Measurements from ENCODE around the gene FOXP2.
"Not testable (repeated sequence)": the region's sequence is repeated elsewhere in the genome, so short reads cannot be mapped to it uniquely, and the experiment has no call there.

Gene FOXP2

DNA sequence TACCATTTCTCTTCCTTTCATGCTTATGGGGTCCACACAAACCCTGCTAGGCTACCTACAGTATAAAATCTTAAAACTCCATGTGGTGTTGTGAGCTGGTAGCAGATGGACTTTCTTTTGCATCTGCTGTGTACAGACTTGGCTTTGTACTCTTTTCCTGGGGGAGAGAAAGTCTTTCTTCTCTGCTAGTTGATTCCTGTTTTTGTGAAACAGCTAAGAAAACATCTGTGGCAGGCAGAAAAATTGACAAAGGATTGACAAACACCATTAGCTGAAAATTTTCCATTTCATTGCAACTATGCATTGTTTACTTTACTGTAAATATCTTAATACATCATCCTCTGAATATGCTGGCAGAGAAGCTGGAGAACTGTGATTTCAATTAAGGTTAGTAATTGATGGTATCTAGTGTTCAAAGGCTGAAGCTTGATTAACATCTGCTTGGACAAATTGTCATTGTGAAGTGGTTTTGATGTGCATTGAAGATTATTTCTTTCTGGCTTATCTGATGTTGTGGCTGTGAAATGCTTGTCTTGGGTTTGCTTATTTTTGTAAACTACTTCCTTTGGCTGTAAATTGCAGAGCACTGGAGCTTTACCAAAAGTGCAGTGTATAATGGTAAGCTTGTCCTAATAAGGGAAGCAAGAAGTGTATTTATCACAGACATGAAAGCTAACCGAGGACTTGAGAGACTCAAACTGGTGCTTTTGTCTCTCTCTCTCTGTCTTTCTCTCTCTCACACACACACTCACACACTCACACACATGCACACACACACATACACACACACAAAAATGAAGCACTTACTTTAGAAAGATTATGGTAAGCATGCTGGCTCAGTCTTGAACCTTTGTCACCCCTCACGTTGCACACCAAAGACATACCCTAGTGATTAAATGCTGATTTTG is at the start of gene FOXP2:
TSS of gene FOXP2 (plus strand) at position 660 of the 908 bp plus-strand sequence. CDS start 11,697 bp downstream, outside the sequence.
- peak within 1 kb of the TSS; percentile 45 for H3K4me3 ChIP-seq (ENCODE audit: low read depth, low read length)
- no peak for DNase-seq (ENCODE audit: low read depth)

DNA sequence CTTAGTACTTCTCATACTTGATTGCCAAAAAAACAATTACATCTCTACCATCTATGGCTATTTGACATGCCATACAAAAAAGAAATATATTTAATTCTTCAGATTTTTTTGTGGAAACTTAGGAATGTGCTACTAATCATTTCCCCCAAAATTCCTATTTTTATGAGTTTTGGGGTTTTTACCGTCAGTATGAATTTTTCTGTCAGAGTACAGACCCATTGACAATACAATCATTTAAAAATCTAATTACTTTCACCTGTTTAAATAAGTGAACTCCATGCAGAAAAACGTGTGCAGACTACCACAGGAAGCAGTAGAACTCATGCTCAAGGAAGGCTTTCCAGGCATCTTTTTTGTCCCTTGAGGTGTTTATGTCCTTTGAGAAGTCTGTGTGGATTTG is 48.8 kb upstream of the FOXP2 start:
- H3K4me3 ChIP-seq (ENCODE audit: low read depth, low read length) = no peak overlapping the region
- no peak for DNase-seq (ENCODE audit: low read depth)

DNA sequence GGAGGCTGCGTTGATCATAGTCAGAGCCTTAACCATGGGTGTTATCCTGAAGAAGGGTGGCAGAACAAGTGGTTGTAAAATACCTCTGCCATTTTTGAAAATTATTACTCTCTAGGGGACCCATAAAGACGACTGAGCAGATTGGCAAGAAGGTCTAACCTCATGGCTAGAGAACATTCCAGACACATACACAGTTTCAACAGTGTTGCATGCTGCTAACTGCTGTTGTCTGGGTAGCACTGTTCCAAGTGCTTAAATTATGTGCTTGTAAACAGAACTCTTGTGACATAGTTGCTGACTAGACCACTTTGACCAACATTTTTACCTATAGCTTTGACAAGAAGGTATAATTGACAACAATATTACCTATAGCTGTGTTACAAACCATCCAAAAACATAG is 46.1 kb upstream of the FOXP2 start:
- no peak for DNase-seq (ENCODE audit: low read depth)
- H3K4me3 ChIP-seq (ENCODE audit: low read depth, low read length) = no peak overlapping the region

DNA sequence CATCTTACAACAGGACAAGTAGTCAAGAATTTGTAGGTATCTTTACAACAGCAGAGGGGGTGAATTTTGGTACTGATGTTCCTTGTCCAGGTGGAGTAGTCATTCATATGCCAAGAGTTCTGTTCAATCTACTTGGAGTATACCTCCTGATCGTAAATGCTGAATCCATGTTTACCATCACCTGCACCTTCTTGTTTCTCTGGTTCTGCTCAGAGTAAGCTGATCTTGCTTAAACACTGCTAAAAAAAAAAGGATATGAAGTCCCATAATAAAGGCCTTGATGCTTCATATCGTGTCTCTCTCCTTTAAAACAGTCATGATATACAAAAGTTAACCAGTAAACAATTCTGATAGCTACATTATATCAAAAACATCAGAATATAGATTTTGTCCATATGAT is 45.3 kb upstream of the FOXP2 start:
- no peak overlapping the region for H3K4me3 ChIP-seq (ENCODE audit: low read depth, low read length)
- no peak for DNase-seq (ENCODE audit: low read depth)

DNA sequence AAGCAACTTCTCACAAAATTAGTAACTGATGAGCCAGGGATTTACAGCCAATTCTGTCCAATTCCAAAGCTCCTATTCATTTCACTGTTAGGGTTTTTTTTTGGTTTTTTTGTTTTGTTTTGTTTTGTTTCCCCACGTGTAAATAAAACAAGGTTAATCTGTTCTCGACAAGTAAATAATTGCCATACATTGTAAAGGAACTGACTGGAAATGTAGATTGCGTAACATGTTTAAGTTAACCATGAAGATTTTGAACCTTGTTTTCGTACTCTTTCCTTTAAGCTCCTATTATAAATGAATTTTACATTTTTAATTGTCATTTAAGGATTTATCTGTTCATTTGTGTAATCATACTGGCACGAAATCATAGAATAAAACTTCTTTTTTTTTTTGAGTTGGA is 42.0 kb upstream of the FOXP2 start:
- DNase-seq (ENCODE audit: low read depth) = no peak
- no peak overlapping the region for H3K4me3 ChIP-seq (ENCODE audit: low read depth, low read length)

DNA sequence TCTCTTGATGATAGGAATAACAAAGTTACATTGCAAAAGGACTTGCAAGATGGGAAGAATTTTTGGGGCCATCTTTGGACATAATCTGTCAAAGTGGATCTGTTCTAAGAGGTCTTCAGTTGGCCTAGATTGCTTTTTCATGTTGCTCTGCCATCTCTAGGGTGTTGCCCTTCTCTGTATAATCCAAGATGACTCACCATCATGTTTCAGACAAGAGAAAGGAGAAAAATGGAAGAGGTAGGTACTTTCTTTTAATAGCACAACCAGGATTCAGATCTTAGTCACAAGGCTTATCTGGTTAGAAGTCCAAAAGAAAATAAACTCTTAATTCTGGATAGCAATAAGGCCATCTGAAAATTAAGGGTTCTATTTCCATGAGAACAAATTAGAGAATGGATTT is 38.7 kb upstream of the FOXP2 start:
- no peak overlapping the region for H3K4me3 ChIP-seq (ENCODE audit: low read depth, low read length)
- no peak for DNase-seq (ENCODE audit: low read depth)

DNA sequence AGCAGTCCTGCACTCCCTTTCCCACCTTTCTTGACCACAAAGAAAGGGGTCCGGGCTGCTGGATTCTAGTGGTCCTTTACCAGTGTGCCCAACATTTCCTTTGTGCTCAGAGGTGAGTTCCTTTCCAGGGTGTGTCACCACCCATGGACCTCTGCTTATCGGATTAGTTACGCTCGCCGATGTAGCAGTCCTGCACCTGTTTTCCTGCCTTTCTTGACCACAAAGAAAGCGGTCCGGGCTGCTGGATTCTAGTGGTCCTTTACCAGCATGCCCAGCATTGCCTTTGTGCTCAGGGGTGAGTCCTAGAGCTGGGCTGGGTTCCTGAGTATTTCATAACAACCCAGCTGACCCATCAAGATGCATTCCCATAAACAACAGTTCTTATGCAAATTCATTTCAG is 30.7 kb upstream of the FOXP2 start:
- not testable (repeated sequence) for H3K4me3 ChIP-seq (ENCODE audit: low read depth, low read length); DNase-seq (ENCODE audit: low read depth)

DNA sequence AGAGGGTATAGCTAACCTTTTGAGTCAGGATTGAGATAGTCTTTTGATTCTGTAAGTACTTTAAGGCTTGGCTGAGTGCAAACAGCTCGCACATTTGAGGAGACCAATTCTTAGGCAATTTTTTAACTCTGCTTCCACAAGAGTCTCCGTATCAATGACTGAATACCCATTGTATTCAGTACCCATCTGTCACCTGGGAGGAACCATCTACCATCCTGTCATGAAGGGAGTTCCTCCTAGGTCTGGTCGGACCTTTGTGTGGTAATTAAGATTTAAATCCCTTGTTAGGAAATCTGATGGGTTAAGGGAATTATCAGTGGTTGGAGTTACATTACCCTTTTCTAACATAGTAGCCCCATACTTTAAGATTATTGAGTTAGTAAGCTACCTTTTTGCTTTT is 30.3 kb upstream of the FOXP2 start:
- not testable (repeated sequence) for DNase-seq (ENCODE audit: low read depth); H3K4me3 ChIP-seq (ENCODE audit: low read depth, low read length)

DNA sequence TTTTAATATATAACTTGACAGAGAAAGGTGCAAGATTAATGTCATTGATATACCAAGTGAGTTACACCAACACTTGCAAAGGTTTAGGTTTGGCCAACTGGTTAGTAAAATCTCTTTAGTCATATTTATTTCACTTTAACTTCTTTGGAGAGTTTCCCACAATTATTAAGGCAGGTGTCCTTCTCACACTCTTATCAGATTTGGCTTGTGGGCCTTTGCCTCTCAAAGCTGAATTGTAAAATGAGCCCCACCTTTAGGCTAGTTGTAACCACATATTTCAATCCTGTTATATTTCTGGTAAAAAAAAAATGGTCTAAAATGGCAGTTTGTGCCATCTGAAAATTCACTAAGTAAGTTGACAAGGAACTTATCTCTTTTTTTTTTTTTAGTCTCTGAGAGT is 26.6 kb upstream of the FOXP2 start:
- no peak for DNase-seq (ENCODE audit: low read depth)
- no peak overlapping the region for H3K4me3 ChIP-seq (ENCODE audit: low read depth, low read length)

DNA sequence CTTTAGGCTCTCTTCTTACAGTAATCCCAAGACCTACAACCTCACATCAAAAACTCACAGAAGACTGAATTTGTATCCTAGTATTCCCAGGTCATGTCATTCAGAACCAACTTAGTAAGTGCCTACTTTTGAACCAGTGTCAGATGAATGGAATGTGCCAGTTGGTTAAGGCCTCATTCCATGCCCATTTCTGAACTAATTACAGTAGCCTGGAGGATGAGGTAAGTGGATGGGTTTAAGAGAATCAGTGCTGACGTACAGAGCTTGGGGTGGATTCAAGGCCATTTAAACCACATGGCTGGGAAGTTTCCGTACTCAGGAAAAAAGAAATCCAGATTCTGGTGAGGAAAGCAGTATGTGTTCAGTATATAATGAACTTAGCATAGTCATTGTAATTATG is 21.9 kb upstream of the FOXP2 start:
- no peak for DNase-seq (ENCODE audit: low read depth)

DNA sequence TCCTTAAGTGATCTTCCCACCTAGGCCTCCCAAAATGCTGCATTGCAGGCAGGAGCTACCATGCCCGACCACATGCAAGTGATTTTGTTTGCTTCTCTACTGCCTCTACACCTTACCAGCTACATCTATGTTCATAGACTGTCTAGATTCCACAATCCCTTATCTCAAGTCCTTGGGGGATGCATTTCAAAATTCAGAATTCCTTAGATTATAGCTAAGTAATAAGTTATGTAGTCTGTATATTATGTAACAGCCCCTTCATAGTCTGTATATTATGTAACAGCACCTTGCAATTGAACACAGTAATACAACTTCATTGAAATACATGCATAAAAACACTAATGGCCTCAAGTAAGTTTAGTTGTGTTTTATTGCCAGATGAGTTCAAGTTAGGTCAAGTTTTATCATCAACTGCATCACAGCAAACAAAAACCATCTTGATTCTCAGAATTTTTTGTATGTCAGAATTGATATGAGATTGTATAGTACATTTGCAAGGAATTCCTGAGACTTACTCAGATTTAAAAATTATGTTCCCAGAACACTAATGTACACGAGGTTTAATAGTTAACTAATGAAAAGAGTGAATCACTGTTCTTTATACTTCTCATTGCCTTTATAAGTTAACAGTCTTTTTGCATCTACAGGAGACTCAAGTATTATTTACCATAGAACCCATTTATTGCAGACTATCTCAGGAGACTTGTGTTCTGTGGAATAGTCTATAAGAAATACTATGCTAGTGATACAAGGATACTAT is 11.6 kb upstream of the FOXP2 start:
- no peak overlapping the region for H3K4me3 ChIP-seq (ENCODE audit: low read depth, low read length)
- no peak for DNase-seq (ENCODE audit: low read depth)

More for the DNA sequence above, 21.9 kb upstream of the FOXP2 start:
- no peak overlapping the region for H3K4me3 ChIP-seq (ENCODE audit: low read depth, low read length)

DNA sequence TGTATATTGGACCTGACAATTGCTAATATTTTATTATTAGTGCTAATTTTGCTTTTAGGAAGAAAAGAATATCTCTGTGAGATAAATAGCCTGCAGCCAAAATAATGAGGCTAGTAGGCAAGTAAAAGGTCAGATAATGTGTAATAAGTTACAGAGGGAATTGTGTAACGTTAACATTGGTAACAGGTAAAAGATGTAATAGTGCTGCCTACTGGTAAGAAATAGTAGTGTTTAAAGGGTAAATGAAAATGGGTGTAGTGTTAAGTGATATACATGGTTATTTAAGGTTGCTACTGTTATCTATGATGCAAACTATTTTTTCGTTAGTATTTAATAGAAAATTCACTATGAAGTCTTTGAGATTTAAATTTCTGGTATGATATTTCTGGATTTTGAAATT is 9.2 kb upstream of the FOXP2 start:
- DNase-seq (ENCODE audit: low read depth) = no peak

DNA sequence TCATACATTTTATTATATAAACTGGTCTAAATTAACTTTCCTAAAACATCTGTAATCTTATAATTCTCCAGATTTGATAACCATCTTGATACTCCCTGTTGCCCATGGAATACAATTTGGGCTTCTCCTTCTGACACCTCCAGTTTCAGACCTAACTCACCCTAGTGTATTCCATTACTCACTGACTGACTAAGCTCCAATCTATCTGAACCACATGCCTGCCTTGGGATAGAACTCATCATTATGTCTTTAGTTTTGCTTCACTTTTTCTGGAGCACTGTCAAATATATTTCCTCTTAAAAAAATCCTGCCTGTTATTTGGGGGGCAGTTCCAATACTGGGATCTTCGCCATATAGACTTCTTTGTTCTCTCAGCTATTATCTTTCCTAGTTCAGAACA is 4.9 kb upstream of the FOXP2 start:
- no peak overlapping the region for H3K4me3 ChIP-seq (ENCODE audit: low read depth, low read length)
- DNase-seq (ENCODE audit: low read depth) = no peak

More for the DNA sequence above, 9.2 kb upstream of the FOXP2 start:
- no peak overlapping the region for H3K4me3 ChIP-seq (ENCODE audit: low read depth, low read length)

DNA sequence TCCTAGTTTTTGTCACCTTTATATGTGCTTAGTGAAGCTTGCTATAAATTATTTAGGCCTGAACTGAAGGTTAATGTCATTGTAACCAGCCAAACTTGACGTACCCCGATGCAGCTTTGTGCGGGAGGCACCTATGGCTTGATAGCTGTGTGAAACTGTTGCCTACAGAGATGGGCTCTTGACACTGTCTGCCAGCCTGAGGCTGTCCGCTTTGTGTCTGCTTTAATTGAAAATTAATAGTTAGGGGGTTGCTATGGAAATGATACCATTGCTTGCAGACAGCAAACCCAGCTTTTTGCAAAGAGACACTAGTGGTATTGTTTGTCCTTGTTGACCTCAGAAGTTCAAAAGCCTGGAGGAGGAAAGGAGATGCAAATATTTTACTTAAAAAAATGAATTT is 2.1 kb upstream of the FOXP2 start:
- no peak overlapping the region for H3K4me3 ChIP-seq (ENCODE audit: low read depth, low read length)

DNA sequence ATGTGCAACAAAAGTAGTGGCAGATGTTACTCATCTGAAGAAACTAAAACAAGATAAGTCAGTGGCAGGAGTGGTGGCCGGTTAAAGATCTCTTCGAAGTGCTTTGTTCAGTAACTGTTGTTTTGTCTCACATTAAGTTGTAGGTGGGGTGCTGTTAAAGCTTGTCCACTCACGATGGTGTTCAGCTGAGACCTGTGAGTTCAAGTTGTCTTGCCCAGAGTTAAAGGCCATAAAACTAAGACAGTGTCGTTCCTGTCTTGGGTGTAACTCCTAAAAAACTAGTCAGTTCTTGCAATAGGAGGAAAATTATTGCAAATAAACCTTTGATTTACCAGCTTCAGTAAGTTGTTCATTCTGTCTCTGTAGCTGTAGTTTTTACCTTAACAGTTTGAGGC is 857 bp upstream of the FOXP2 start:
- no peak overlapping the region for H3K4me3 ChIP-seq (ENCODE audit: low read depth, low read length)
- no peak for DNase-seq (ENCODE audit: low read depth)

More for the DNA sequence above, 2.1 kb upstream of the FOXP2 start:
- DNase-seq (ENCODE audit: low read depth) = no peak

DNA sequence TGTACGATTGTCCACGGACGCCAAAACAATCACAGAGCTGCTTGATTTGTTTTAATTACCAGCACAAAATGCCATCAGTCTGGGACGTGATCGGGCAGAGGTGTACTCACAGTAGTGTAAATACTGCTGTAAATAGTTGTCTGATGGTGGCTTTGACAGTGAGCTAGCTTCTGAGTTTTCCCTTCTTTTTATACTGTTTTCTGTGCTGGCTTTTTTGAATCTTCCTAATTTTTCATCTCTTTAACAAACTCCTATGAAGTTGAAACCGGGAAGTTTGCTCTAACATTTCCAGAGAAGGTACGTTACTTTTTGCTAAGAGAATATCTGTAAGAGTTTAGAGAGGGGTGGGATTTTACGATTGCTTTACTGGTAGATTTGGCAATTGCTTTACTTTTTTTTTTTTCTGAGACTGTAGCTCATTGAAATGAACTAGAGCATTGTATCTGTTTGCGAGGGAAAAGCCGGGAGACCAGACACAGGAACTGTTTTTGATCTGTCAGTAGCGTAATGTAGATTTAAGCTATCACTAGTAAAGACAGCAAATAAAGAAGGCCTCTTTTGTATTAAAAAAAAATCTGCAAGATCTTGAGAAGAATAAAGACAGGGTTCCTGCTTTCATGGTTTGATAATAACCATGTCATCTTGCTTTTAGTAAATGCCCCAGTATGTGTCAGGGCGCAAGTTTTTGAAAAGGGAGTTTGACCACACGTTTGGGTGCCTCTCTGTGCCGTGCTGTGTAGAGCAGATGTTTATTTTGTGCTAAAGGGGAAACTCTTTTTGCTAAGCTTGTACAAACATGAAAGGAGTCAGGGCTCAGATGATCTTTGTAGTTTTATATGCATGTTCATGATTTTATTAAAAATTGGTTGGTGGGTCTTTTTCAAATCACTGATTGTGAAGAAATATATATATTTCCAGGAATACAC is 712 bp downstream of the FOXP2 start:
- peak overlapping the region; percentile 45 for H3K4me3 ChIP-seq (ENCODE audit: low read depth, low read length)
- DNase-seq (ENCODE audit: low read depth) = no peak

DNA sequence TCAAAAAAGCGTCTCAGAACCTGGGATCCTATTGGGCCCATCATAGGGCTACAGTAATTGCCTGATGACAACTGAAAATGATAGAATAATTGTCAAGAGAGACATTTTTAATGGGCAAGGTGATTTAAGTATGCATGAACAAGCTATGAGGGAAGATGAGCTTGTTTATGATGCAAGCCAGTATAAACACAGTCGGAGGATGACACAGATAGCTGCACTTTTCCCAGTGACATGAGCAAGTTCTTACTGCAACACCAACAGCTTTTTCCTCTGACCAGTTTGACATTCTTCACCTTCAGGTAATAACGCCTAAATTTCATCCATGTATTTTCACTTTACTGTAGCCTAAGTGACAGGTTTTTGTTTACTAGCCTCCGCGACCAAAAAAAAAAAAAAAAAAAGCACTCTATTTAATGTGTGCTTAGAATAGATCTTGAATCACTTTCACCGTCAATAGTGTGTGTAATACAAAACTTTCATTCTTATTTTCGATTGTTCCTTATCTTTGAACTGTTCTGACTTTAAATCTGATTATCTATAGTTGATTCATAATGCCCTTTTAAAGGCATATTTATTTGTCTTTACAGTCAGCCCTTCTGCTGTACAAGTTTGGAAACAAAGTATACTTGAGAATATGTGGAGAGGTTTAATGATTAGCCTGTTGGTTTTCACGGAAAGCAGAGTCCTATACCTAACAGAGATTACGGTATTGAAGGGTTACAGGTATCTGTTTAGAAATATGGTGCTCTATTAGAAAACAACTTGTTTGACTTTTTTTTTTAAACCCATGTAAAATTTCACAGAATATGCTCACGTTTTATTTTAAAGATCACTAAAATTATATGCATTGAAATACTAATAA is 1.7 kb downstream of the FOXP2 start:
- no peak for DNase-seq (ENCODE audit: low read depth)
- no peak overlapping the region for H3K4me3 ChIP-seq (ENCODE audit: low read depth, low read length)

DNA sequence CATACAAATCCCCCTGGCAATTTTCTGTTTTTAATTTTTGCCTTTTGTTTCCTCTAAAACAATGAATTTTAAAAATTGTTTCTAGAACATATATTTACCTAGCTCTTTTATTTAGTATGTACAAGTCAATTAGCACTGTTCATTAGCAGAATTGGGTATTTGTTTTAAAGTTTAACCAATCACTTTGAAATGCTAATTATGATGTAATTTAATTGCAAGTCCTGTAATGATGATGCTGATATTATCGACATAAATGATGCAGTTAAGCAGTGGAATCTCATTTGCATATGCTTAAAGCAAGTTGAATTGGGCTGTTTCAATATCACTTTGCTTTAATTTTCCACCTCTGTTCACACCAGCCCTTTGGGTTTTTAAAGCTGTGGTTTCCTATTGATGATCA is 2.7 kb downstream of the FOXP2 start:
- DNase-seq (ENCODE audit: low read depth) = no peak
- no peak overlapping the region for H3K4me3 ChIP-seq (ENCODE audit: low read depth, low read length)

DNA sequence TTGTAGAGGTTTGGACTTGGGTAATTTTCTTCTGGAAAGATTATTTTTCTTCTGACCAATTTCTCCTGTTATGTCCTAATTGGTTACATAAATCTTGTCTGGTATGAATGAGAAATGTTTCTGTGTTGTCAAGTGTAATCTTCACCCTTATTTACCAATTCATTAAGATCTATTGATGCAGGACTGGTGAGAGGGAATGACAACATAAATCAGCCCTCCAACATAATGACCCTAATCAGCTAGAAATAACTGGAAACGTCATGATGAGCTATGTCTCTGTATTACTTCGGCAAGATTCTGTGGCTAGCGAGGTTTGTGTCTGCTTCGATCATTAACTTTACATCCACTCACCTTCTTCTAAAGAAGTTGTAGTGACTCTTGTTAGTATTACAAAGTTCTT is 3.5 kb downstream of the FOXP2 start:
- no peak for DNase-seq (ENCODE audit: low read depth)
- no peak overlapping the region for H3K4me3 ChIP-seq (ENCODE audit: low read depth, low read length)
